Ovary (tissue), 9 donors: ENCODE results near the gene ATRN. TPM values are rescaled to one million over a fixed set of nuclear protein-coding genes. Genes with fewer than 3 reads are reported as not detected.

Source experiments
- DNase-seq, 5 donors: peaks; one replicate each; pipeline ENCODE4 v3.0.0-alpha.2; 2019 to 2020
- H3K27ac ChIP-seq, 2 donors: fragments of 200-600 bp; one replicate each; pipeline versions ENCODE4 v1.5.1 to v1.8.0; 2019 to 2022
- H3K27me3 ChIP-seq: fragments of 200-600 bp; one replicate; pipeline ENCODE4 v1.8.0; 2022
- H3K36me3 ChIP-seq: fragments of 200-600 bp; sonication (generic); one replicate; pipeline ENCODE4 v1.5.1; 2019
- H3K4me1 ChIP-seq: one replicate; pipeline ENCODE4 v1.8.1; 2013; ENCODE audit warnings: mild to moderate bottlenecking, moderate library complexity; ENCODE audit not compliant: insufficient read depth
- H3K4me3 ChIP-seq: fragments of 200-600 bp; sonication (generic); one replicate; pipeline ENCODE4 v1.5.1; 2017
- H3K9me3 ChIP-seq, 2 donors: fragments of 200-600 bp in 1 of 2; sonication (generic) in 1 of 2; one replicate each; pipeline versions ENCODE4 v1.5.1 to v1.8.1; 2013 to 2019; ENCODE audit warnings: mild to moderate bottlenecking in 1 of 2, moderate library complexity in 1 of 2
- CTCF ChIP-seq, 3 donors: fragments of 450-650 bp in 2 of 3; fragments of 200-600 bp in 1 of 3; IDR thresholded peaks; one replicate each; pipeline versions ENCODE4 v1.5.1 to v1.8.0; 2016 to 2022; ENCODE audit warnings: antibody characterized with exemption in 3 of 3, mild to moderate bottlenecking in 1 of 3
- EP300 ChIP-seq: sonication (generic); formaldehyde crosslinking; IDR thresholded peaks from one replicate; pipeline ENCODE4 v1.6.1; 2017; ENCODE audit warnings: antibody characterized with exemption
- POLR2A ChIP-seq: fragments of 450-650 bp; IDR thresholded peaks from one replicate; pipeline ENCODE4 v1.6.1; 2017; ENCODE audit warnings: antibody characterized with exemption, mild to moderate bottlenecking, moderate library complexity
- whole genome bisulfite sequencing, 3 donors: extraction: QIAGEN DNeasy Blood & Tissue Kit in 1 of 3; methylation state at CpG; one replicate each; pipeline versions ENCODE4 v1.1.5 to v1.1.7; 2013 to 2017; 5-methylcytosine and 5-hydroxymethylcytosine counted together
- intact Hi-C, 4 donors: fragments of 100-400 bp; cut with DNase I; formaldehyde crosslinking; loops; one replicate each; pipeline versions ENCODE4 v1.11.0 to v1.15.1; 2022 to 2023
- polyA plus RNA-seq, 2 donors: library from polyadenylated mRNA; stranded (reverse); fragments of 200-250 nt in 1 of 2; fragments of 350-450 nt in 1 of 2; fragmentation: Illumina TruSeq in 1 of 2; extraction: RNeasy Lipid Tissue Mini Kit (QIAGEN cat#74804) in 1 of 2; gene quantifications; one replicate each; pipeline ENCODE4 v1.2.3, GENCODE V29; 2013 to 2014
- total RNA-seq, 7 donors: library from RNA; depleted of rRNA in 2 of 7; stranded (reverse); fragments of >200 nt in 2 of 7; fragmentation: NEBNext Ultra II Directional in 3 of 7; extraction: Animal tissue kit (Norgen Biotek cat#: 25700) in 3 of 7; gene quantifications; one replicate each; pipeline versions ENCODE4 v1.1.0 to v1.2.4, GENCODE V29; 2016 to 2023
- donor health status: DM: no; HTN: no; CAD: no; lungs with moderate emphysema.
- donor health status: DM: no; HTN: no; CAD: no.
- donor health status: Bipolar disorder and iron deficiency.
- donor health status: DM: yes; HTN: yes; CAD: no.
- donor health status: DM: no; HTN: no; CAD: no.
- donor health status: DM: yes; HTN: yes; CAD: no.

The ATRN gene
- total and polyA plus RNA-seq, 9 donors: 10.3 to 46.2 (median 23.6) TPM

- WGBS, 3 donors: 80 to 90% (median 83%) methylated on average over 2 of the region's 2 CpGs
- TF ChIP-seq CTCF (IDR thresholded peaks at IDR 0.05): no peak
- no peak overlapping the region for H3K4me3 ChIP-seq
- no peak for DNase-seq
- no peaks in the 10 kb centered on the region for H3K36me3 ChIP-seq
- intact Hi-C loops: no loop called here
- H3K27ac ChIP-seq: no peak overlapping the region
- H3K9me3 ChIP-seq: no peaks in the 10 kb centered on the region
- H3K4me1 ChIP-seq: peaks cover 3% of the 10 kb centered on the region
- H3K27me3 ChIP-seq: no peaks in the 10 kb centered on the region
Measured at GRCh38 chr20:3627476-3627875, 156.7 kb downstream of the ATRN start.

- Histone ChIP-seq H3K27ac (no peak overlapping the region), H3K4me1 (peaks cover 3% of the 10 kb centered on the region), H3K27me3 (no peaks in the 10 kb centered on the region), H3K4me3 (no peak overlapping the region), H3K36me3 (no peaks in the 10 kb centered on the region), H3K9me3 (no peaks in the 10 kb centered on the region)
- intact Hi-C loops: no loop called here
- DNase-seq: no peak
- 87 to 93% (median 89%) methylated on average over 16 of the region's 16 CpGs for WGBS, 3 donors
- no peak for TF ChIP-seq EP300
- TF ChIP-seq POLR2A: no peak
- no peak for TF ChIP-seq CTCF (IDR thresholded peaks at IDR 0.05)
Measured at GRCh38 chr20:3628502-3629314, 157.9 kb downstream of the ATRN start.

- 82 to 87% (median 83%) methylated on average over 2 of the region's 2 CpGs for WGBS, 3 donors
- H3K27me3 ChIP-seq: no peaks in the 10 kb centered on the region
- no peak for DNase-seq
- intact Hi-C loops: no loop called here
- no peak overlapping the region for H3K4me3 ChIP-seq
- no peak for TF ChIP-seq CTCF (IDR thresholded peaks at IDR 0.05)
- no peak for TF ChIP-seq EP300
- no peak for TF ChIP-seq POLR2A
- no peaks in the 10 kb centered on the region for H3K36me3 ChIP-seq
- H3K4me1 ChIP-seq: peaks cover 3% of the 10 kb centered on the region
- H3K27ac ChIP-seq: no peak overlapping the region
- H3K9me3 ChIP-seq: no peaks in the 10 kb centered on the region
Measured at GRCh38 chr20:3629893-3630292, 159.1 kb downstream of the ATRN start.

- Histone ChIP-seq H3K4me1 (peaks cover 3% of the 10 kb centered on the region), H3K4me3 (no peak overlapping the region), H3K27ac (no peak overlapping the region), H3K9me3 (no peaks in the 10 kb centered on the region), H3K27me3 (no peaks in the 10 kb centered on the region), H3K36me3 (no peaks in the 10 kb centered on the region)
- WGBS, 3 donors: 29 to 68% (median 44%) methylated on average over 8 of the region's 8 CpGs
- DNase-seq: no peak
- intact Hi-C loops: no loop called here
- TF ChIP-seq POLR2A (no peak), EP300 (no peak), CTCF (IDR thresholded peaks at IDR 0.05) (no peak)
Measured at GRCh38 chr20:3630429-3630828, 159.6 kb downstream of the ATRN start.
